ENCODE data around the gene GGCT.
"Not testable (repeated sequence)": the region's sequence is repeated elsewhere in the genome, so short reads cannot be mapped to it uniquely, and the experiment has no call there.

GGCT gene

DNA sequence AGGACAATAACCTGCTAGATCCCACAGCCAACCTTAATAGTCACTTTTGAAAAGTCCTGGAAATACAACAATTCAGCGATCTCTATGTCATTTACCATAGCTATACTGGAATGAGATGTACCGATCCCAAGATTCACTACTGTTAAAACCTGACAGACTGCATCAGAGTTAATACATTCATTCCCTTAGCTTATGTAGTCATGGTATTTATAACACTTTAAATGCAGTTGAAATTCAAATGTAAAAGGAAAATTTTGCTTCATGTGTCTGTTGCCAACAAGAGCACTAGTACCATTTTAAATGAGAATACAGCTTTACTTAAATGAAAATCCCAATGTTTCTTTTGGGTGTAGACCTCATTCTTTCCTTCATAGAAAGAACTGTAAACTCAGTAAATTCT, 11.1 kb upstream of the GGCT start:
- DNase-seq (ENCODE audit: low spot score), result no peak

DNA sequence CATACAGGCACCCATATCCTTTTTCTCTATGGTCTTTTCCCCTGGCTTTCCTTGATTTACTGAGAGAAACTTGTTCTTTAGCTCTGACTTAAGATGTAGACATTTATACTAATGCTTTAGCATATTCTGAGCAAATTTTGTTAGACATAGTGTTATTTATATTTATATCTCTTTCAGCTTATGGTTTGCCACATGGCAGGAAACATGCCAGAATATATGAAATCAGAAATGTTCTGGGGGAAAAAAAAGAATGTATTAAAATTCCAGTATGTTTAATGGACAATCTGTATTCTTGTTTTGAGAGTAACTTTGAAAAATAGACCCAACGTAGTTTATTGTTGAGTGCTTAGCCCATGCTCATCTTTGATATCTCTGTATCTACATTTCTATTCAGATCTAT, 10.1 kb upstream of the GGCT start:
- DNase-seq (ENCODE audit: low spot score), result no peak

DNA sequence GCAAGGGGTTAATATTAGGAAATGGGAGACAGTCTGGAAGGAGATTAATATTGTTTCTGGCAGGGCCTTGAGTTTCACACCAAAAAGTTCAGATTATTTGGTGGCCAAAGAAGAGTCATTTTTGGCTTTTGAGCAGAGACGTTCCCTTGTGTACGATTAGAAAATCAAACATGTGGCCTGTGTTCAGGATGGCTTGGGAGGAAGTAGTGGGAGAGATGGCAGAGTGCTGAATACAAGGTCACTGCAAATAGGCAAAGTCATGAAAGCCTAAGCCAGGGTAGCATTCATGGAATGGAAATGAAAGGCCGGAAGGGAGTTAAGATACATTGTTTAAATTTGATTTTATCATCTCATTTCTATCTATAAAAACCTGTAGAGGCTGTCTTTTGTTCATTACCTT, 9.5 kb upstream of the GGCT start:
- no peak for DNase-seq (ENCODE audit: low spot score)

DNA sequence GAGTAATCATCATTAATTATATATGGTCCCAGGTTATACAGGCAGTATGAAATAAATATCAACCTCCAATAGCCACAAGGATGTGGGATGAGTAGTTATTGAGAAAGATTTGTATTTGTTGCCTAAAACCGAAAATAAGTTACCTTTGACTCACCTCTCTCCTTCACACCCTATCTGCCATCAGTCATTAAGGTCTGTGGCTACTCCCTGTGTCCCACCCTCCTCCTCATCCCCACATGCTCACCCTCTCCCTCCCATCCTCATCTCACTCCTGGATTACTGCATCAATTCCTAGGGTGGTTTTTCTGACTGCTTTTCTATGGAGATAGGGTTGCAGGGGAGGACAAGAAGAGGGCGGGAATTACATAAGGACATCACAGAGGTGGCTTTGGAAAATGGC, 9.1 kb upstream of the GGCT start:
- no peak for DNase-seq (ENCODE audit: low spot score)

DNA sequence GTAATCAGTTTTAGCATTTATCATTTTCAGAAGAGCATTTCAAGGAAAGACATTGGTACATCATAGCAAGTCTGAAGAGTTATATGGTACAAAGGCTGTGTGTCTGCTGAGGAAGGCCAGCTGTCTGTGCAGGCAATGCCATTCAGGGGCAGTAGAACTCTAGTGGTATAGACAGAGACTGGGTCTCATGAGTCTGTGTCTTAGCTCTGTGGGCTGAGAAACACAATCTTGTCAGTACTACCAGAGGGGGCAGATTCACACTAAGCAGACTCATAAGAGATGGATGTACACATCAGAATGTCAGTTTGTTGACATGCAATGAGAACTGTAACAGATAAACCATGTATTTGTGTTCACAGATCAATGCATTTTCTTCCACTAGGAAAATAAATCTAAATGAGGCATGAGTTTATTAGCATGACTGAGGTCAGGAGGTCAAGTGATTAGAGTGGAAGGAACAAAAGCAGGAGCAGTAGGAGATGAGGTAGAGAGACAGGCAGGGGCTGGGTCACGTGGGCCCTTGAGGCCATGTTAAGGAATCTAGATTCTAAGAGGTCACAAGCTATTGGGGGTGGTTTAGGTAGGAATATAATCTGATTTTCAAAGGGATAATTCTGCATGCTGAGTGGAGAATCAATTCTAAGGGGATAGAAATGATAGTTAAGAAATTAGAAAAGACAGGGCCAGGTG, 7.5 kb upstream of the GGCT start:
- DNase-seq (ENCODE audit: low spot score), result no peak

DNA sequence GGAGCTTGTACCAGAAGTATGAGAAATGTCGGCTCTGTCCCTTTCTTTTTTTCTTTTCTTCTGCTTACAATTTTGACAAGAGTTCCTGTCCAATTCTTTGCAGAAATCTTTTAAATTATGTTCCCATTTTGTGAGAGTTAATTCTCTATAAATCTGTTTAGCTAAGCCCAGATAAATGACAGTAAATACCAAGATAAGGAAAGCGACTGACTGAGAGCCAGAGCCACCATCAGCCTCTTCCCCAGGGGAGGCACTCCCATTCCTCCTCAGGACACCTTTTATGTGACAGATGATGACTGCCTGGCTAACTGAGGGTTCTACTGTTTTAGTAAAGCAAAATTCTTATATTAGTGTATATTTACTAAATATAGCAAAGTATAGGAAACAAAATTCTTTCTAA, 6.9 kb upstream of the GGCT start:
- DNase-seq (ENCODE audit: low spot score), result no peak

DNA sequence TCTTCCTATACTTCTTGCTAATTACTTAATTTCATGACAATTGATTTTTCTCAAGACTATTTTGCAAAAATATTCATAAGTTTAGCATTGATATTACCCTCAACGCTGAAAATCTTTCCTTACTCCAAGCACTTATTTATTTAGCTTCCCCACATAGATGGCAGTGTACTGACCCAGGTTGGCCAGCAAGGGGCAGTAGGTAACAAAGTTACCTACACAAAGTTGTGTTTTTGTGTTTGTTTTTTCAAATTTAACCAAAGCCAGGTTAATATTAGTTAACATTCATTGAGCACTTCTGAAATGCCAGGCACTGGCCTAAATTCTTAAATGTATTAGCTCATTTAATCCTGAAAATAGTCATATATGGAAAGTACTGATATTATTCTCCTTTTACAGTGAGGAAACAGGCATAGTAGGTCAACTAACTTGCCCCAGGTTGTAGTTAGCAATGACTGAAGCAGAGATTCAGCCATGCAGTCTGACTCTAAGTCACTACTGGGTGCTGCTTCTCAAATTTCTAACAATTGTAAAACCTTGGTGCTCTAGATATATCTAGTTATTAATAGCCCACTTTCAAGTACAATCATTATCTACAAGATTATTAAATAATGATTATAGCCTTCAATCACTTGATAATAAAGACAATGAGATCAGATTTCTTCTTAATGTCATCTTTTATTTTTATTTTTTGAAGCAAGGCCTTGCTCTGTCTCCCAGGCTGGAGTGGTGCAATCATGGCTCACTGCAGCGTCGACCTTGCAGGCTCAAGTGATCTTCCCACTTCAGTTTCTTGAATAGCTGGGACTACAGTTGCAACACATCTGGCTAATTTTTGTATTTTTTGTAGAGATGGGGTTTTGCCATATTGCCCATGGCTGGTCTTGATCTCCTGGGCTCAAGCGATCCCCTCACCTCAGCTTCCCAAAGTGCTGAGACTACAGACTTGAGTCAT, 5.8 kb upstream of the GGCT start:
- DNase-seq (ENCODE audit: low spot score), result peak; percentile 11

DNA sequence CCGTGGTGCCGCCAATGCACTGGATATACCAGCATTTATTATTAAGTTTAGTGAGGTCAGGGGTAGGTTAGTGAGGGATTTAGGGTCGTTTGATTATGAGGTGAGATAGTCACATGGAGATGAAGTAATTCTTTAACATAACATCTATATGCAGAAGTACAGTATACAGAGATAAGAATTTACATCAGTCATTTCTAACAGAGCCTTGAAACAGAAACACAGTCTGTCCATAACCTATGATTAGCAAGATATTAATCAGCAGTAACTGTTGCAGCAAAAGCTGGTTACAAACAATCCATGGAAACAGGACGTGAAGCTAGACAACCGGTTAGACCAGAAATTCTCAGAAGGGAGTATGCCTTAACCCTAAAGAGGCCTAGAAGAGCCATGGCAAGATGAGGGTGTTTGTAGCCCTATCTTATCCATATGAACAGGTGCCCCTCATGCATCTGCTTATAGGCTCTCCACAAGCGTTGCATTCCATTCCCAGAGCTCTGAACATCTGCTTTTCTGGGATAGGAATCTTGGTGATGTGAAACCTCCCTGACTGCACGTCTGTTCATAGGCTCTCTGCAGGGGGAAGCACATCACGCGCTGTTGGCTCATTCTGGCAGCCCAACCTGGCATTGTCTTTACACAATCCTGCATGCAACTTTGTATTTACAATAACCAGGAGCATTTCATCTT, 4.7 kb upstream of the GGCT start:
- not testable (repeated sequence) for DNase-seq (ENCODE audit: low spot score)

DNA sequence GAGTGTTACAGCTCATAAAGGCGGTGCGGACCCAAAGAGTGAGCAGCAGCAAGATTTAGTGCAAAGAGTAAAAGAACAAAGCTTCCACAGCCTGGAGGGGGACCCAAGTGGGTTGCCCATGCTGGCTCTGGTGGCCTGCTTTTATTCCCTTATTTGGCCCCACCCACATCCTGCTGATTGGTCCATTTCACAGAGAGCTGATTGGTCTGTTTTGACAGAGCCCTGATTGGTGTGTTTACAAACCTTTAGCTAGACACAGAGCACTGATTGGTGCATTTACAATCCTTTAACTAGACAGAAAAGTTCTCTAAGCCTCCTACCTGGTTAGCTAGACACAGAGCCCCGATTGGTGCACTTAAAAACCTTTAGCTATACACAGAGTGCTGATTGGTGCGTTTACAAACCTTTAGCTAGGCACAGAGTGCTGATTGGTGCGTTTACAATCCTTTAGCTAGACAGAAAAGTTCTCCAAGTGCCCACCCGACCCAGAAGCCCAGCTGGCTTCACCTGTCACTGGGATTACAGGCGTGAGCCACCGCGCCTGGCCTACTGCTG, 2.8 kb upstream of the GGCT start:
- not testable (repeated sequence) for DNase-seq (ENCODE audit: low spot score)

DNA sequence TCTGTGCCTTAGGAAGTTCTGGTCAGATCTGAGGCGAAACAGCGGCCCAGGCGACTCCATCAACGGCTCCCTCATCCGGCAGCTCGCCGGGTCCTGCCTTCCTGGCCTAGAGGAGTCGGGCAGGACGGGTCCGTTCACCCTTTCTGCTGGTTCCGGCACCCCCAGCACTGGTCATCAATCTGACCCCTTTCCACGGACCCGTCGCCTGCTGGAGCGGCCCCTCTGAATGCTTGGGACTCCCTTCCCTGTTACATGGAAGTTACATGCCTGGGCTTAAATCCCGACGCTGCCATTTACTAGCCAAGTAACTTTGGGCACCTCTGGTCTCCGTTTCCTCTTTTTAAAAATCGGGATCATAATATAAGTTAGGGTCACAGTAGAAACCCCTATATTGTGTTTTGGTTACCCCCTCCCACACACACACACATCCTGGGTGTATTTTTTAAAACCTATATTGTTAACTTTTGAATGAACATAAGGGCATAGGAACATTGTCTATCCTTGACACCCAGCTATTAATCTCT, 607 bp upstream of the GGCT start:
- no peak for DNase-seq (ENCODE audit: low spot score)

DNA sequence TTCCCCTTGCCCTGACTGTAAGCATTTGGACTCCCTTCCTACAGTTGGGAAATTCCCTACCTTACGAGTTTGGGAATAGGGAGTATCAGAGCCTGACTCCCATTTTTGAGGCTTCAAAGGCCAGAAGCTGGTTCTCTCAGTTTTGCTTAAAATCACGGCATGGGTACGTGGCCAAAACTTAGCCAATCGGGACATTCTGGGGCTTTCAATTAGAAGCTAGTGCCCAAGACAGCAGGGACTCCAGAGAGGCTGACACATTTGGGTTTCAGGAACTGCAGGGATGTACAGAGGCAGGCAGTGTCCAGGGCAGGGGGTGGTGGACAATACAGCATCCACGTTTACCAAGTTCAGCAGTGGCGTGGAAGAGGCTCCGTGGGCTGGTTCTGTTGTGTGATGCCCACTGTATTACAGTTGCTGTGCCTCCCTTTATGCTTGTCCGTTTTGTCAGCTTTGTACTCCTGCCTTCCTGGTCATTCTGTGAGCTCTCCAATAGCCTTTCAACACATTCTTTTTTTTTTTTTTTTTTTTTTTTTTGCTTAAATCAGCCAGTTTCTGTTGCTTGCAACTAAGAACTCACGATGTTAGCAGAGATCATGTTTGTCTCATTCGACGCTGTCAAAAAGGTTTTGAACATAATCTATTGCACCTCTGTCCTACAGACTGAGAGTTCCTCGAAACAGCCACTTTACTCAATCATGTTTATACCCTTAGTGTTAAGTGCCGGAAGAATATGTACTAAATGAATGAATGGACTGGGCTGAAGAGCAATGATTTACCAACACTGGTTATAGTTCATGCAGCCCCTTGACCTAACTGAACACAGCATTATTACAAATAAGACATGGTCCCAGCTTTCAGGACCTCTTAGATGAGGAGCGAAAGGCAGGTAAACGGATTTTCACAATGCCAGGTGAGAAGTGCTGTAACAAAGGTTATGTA, 1.1 kb downstream of the GGCT start:
- DNase-seq (ENCODE audit: low spot score), result no peak

DNA sequence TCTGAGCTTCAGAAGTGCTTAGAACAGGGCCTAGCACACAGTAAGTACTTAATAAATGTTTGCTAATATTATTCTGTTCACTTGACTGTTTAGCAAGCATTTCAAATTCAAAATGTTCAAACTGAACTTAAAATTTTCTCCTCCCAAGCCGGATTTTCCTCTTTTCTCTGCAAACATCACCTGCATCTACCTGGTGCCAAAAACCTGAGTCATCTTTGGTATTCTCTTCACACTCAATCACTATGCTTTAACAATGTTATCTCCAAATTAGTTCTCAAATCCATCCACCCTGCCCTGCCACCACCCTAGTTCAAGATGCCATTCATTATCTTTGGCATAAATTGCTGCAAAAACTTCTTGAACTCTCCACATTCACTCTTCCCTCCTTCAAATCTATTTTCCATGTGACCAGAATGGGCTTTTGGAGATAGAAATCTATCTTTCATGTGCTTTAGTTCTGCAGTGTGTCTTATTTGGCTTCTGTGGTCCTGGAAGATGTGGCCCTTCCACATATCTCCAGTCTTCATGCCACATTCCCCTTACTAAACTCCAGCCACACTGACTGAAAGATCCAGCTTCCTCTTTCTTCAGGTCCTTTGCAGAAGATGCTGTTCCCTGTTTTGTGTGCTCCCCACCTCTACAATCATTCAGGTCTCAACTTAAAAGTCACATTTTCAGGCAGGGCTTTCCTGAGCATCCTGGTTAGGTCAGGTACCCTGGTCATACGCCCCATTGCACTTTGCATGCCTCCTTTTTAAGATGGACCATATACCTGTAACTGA, 2.0 kb downstream of the GGCT start:
- DNase-seq (ENCODE audit: low spot score), result no peak

DNA sequence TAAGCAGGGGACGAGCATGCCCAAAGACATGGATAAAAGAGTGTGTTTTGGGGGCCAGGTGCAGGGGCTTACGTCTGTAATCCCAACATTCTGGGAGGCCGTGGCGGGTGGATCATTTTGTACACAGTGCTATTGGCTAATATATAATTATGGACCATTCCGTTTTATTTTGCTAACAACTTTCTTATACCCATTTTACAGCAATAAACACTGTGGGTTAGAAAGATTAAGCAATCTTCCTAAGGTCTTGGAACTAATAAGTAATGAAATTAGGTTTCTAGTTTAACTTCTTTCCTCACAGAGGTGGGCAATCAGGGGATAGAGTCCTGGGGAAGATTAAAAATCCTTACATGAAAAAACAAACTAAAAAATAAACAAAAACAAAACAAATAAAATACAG, 3.4 kb downstream of the GGCT start:
- no peak for DNase-seq (ENCODE audit: low spot score)

DNA sequence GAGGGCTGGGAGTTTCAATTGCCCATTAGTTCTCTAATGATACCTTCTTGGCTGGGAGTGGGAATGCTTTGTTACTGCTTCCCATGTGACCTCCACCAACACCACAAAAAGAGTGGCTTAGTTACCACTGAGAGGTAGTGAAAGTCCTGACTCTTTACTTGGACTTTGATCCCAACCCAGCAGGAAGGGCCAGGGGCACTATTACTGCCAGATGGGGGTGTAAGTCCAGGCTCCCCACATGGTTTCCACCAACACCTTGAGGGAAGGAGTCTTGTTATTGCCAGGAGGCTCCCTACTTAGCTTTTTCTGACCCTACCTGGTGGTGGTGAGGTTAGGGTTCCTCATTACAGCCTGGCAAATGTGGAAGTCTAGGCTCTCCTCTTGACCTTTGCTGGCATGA, 11.4 kb downstream of the GGCT start:
- DNase-seq (ENCODE audit: low spot score), result no peak

DNA sequence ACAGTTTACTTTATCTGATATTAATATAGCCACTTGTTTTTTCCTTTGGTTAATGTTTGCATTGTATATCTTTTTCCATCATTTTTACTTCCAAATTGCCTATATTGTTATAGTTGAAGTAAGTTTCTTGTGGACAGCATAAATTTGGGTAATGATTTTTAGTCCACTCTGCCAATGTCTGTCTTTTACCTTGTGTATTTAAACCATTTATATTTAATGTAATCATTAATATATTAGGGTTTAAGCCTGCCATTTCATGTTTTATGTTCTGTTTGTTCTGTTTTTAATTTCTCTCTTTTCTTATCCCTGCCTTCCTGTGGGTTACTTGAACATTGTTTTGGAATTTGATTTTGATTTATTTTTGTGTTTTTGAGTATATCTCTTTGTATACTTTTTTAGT, 13.2 kb downstream of the GGCT start:
- no peak for DNase-seq (ENCODE audit: low spot score)

DNA sequence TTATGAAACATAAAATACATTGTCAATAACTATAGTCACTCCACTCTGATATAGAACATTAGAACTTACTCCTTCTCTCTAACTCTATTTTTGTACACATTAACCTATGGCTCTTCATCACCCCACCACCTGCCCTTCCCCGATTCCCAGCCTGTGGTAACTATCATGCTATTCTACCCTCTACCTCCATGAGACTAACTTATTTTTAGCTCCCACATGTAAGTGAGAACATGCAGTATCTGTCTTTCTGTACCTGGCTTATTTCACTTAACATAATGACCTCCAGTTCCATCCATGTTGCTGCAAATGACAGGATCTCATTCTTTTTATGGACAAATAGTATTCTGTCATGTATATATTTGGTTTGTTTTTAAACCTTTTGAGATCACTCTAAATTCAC, 17.3 kb downstream of the GGCT start:
- DNase-seq (ENCODE audit: low spot score), result no peak

DNA sequence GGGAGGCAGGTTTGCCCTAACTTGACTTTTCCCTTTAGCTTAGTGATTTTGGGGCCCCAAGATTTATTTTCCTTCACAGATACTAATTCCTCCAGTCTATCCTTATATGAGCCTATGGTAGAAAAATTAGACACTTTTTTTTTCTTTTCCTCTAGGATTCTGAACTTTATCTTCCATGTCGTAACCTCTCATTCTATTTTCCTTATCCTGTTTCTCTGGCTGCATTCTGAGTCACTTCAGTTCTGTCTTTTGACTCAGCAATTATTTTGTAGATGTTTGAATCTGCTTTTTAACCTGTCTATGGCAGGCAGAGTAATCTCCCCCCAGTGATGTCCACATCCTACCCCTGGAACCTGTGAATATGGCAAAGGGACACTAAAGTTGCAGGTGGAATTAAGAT, 19.0 kb downstream of the GGCT start:
- DNase-seq (ENCODE audit: low spot score), result no peak

DNA sequence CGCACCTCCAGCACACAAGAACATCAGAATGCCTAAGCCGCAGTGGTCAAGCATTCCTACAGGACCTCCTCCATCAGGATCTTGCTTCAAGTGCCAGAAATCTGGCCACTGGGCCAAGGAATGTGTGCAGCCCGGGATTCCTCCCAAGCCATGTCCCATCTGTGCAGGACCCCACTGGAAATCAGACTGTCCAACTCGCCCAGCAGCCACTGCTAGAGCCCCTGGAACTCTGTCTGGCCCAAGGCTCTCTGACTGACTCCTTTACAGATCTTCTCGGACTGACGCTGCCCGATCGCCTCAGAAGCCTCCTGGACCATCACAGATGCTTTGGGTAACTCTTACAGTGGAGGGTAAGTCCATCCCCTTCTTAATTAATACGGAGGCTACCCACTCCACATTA, 23.2 kb downstream of the GGCT start:
- DNase-seq (ENCODE audit: low spot score), result not testable (repeated sequence)

DNA sequence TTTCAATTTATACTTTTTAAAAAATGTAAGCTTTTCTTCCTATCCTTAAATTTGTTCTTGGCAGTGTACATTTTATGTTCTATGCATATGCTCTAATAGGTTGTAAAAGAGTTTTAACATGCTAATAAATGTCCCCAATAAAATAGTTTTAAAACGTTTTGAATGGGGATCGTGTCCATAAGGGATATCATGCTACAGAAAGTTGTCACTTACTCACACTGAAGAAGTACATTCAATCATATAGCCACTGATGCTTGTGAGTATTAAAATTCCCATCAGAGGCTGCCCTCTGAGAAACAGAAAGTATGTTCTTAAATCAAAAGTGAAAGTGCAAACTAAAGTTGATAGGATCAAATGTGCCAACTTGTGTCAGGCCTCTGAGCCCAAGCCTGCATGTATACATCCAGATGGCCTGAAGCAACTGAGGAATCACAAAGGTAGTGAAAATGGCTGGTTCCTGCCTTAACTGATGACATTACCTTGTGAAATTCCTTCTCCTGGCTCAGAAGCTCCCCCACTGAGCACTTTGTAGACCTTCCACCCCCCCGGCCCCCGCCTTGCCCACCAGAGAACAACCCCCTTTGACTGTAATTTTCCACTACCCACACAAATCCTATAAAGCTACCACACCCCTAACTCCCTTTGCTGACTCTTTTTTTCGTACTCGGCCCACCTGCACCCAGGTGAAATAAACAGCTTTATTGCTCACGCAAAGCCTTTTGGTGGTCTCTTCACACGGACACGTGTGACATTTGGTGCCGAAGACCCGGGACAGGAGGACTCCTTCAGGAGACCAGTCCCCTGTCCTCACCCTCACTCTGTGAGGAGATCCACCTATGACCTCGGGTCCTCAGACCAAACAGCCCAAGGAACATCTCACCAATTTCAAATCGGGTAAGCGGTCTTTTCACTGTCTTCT, 25.2 kb downstream of the GGCT start:
- DNase-seq (ENCODE audit: low spot score), result no peak

All from germinal center (tissue), 1 donor.